HepG2 (cell line): ENCODE measurements around the gene RBP5. TPM values are rescaled to one million over a fixed set of nuclear protein-coding genes. Genes with fewer than 3 reads are reported as not detected.

Experiments used
- CREBL2 ChIP-seq: sonication (generic); formaldehyde crosslinking; IDR thresholded peaks from 2 replicates; pipeline ENCODE4 v1.8.1; 2023; ENCODE audit warnings: missing genetic modification reagents, mild to moderate bottlenecking, borderline replicate concordance
- DRAP1 ChIP-seq: IDR thresholded peaks from 2 replicates; pipeline ENCODE4 v1.6.1; 2016; ENCODE audit warnings: missing genetic modification reagents, missing compliant biosample characterization
- ELF1 ChIP-seq: sonication (generic); formaldehyde crosslinking; IDR thresholded peaks from 2 replicates; pipeline ENCODE4 v1.4.0; 2020; ENCODE audit warnings: missing genetic modification reagents
- GATAD1 ChIP-seq: IDR thresholded peaks from 2 replicates; pipeline ENCODE4 v1.6.1; 2016; ENCODE audit warnings: missing genetic modification reagents, missing compliant biosample characterization
- JUND ChIP-seq: sonication (generic); formaldehyde crosslinking; IDR thresholded peaks from 2 replicates; pipeline ENCODE4 v1.8.0; 2022; ENCODE audit warnings: mild to moderate bottlenecking, missing genetic modification reagents
- KDM2A ChIP-seq: sonication (generic); formaldehyde crosslinking; IDR thresholded peaks from 2 replicates; pipeline ENCODE4 v1.4.0; 2020; ENCODE audit warnings: low read depth, missing genetic modification reagents, borderline replicate concordance
- NFIB ChIP-seq: sonication (generic); formaldehyde crosslinking; IDR thresholded peaks from 2 replicates; pipeline ENCODE4 v1.9.0; 2021; ENCODE audit warnings: missing genetic modification reagents, mild to moderate bottlenecking, borderline replicate concordance
- PHF8 ChIP-seq: sonication (generic); formaldehyde crosslinking; IDR thresholded peaks from 2 replicates; pipeline ENCODE4 v1.5.0; 2020; ENCODE audit warnings: missing genetic modification reagents
- RXRB ChIP-seq: IDR thresholded peaks from 2 replicates; pipeline ENCODE4 v1.6.1; 2016; ENCODE audit warnings: borderline replicate concordance, missing genetic modification reagents, missing compliant biosample characterization
- SAP130 ChIP-seq: IDR thresholded peaks from 2 replicates; pipeline ENCODE4 v1.6.1; 2016; ENCODE audit warnings: low read depth
- SRSF4 ChIP-seq: fragments of 200-400 bp; formaldehyde crosslinking; IDR thresholded peaks from one replicate; pipeline ENCODE4 v1.6.1; 2018; ENCODE audit warnings: mild to moderate bottlenecking, low read depth, low read length, moderate library complexity; ENCODE audit not compliant: poor library complexity, severe bottlenecking
- SRY ChIP-seq: sonication (generic); formaldehyde crosslinking; IDR thresholded peaks from 2 replicates; pipeline ENCODE4 v1.8.0; 2022; ENCODE audit warnings: mild to moderate bottlenecking, missing genetic modification reagents
- ZBTB10 ChIP-seq: sonication (generic); formaldehyde crosslinking; IDR thresholded peaks from 2 replicates; pipeline ENCODE4 v1.4.0; 2020; ENCODE audit warnings: missing genetic modification reagents, borderline replicate concordance
- ZNF138 ChIP-seq: sonication (generic); formaldehyde crosslinking; IDR thresholded peaks from 2 replicates; pipeline ENCODE4 v1.5.0; 2020; ENCODE audit warnings: mild to moderate bottlenecking, low read depth, missing genetic modification reagents
- ZNF260 ChIP-seq: sonication (generic); formaldehyde crosslinking; IDR thresholded peaks from 2 replicates; pipeline ENCODE4 v1.4.0; 2020; ENCODE audit warnings: missing genetic modification reagents, low read depth, mild to moderate bottlenecking, borderline replicate concordance
- ZNF496 ChIP-seq: sonication (generic); formaldehyde crosslinking; IDR thresholded peaks from 2 replicates; pipeline ENCODE4 v1.8.1; 2023; ENCODE audit warnings: mild to moderate bottlenecking, moderate library complexity, missing genetic modification reagents; ENCODE audit not compliant: insufficient replicate concordance
- ZNF549 ChIP-seq: sonication (generic); formaldehyde crosslinking; IDR thresholded peaks from 2 replicates; pipeline ENCODE4 v1.5.0; 2020; ENCODE audit warnings: missing genetic modification reagents
- ZNF552 ChIP-seq: sonication (generic); formaldehyde crosslinking; IDR thresholded peaks from 2 replicates; pipeline ENCODE4 v1.9.0; 2022; ENCODE audit warnings: missing genetic modification reagents, mild to moderate bottlenecking, borderline replicate concordance
- ZNF557 ChIP-seq: sonication (generic); formaldehyde crosslinking; IDR thresholded peaks from 2 replicates; pipeline ENCODE4 v1.4.0; 2020; ENCODE audit warnings: missing genetic modification reagents
- ZNF614 ChIP-seq: IDR thresholded peaks from 2 replicates; pipeline ENCODE4 v1.6.1; 2018; ENCODE audit warnings: missing biosample characterization, missing genetic modification reagents, inconsistent platforms, borderline replicate concordance
- ZNF616 ChIP-seq: sonication (generic); formaldehyde crosslinking; IDR thresholded peaks from 2 replicates; pipeline ENCODE4 v1.5.0; 2020; ENCODE audit warnings: low read depth, mild to moderate bottlenecking, missing genetic modification reagents
- ZNF761 ChIP-seq: sonication (generic); formaldehyde crosslinking; conservative IDR thresholded peaks from 2 replicates; pipeline ENCODE4 v1.4.0; 2020; ENCODE audit warnings: mild to moderate bottlenecking, missing genetic modification reagents
- ZNF883 ChIP-seq: sonication (generic); formaldehyde crosslinking; IDR thresholded peaks from 2 replicates; pipeline ENCODE4 v1.5.1; 2020; ENCODE audit warnings: mild to moderate bottlenecking, missing genetic modification reagents; ENCODE audit errors: not compliant biosample characterization
- polyA plus RNA-seq, 8 experiments: library from polyadenylated mRNA; depleted of rRNA in 3 of 8; stranded (reverse) in 7 of 8; unstranded in 1 of 8; fragments of >200 nt; fragmentation: Illumina TruSeq in 4 of 8; extraction: Trizol in 4 of 8; gene quantifications; 2 replicates each; pipeline versions ENCODE4 v1.2.1 to v1.2.3, GENCODE V29; 2011 to 2016; ENCODE audit warnings: low read depth in 4 of 8, missing spikeins in 1 of 8, mixed read lengths in 1 of 8; ENCODE audit not compliant: insufficient read depth in 1 of 8
- total RNA-seq, 5 experiments: library from RNA; depleted of rRNA; stranded (reverse); fragments of >200 nt; fragmentation: Illumina TruSeq; extraction: Trizol; gene quantifications; 2 replicates each; pipeline ENCODE4 v1.2.3, GENCODE V29; 2016; ENCODE audit warnings: low read depth in 1 of 5
- TF ChIP-seq, protein P1 (sequence below): IDR thresholded peaks from 2 replicates; pipeline ENCODE4 v1.6.1; 2012; ENCODE audit warnings: inconsistent platforms
- TF ChIP-seq, protein P2 (sequence below): sonication (generic); IDR thresholded peaks from 2 replicates; pipeline ENCODE4 v1.6.1; 2016; ENCODE audit warnings: low read depth, borderline replicate concordance

Gene RBP5
- total and polyA plus RNA-seq, 2 of the 13 experiments (the other 11 are each of a cell fraction or from before 2014, with no cell fraction given) = 13.8 to 19.8 TPM

- TF ChIP-seq ZNF552 (0 out of 2 replicates have a peak, but pooled peaks have one; percentile 34), SRSF4 (no peak), ZNF260 (CRISPR knock-in tag) (no peak), ZNF883 (CRISPR knock-in tag) (no peak), ZNF138 (CRISPR knock-in tag) (no peak), CREBL2 (CRISPR knock-in tag) (no peak), SRY (CRISPR knock-in tag) (0 out of 2 replicates have a peak, but pooled peaks have one; percentile 10), JUND (CRISPR knock-in tag) (0 out of 2 replicates have a peak, but pooled peaks have one; percentile 28), RXRB (CRISPR knock-in tag) (0 out of 2 replicates have a peak, but pooled peaks have one; percentile 21), GATAD1 (CRISPR knock-in tag) (0 out of 2 replicates have a peak, but pooled peaks have one; percentile 37), NFIB (no peak), ZNF761 (CRISPR knock-in tag) (no peak), SAP130 (peak; percentile 60), ZNF557 (no peak), PHF8 (CRISPR knock-in tag) (peak; percentile 52), ELF1 (0 out of 2 replicates have a peak, but pooled peaks have one; percentile 9), ZNF616 (no peak), ZBTB10 (CRISPR knock-in tag) (peak; percentile 62; the same call in 1 of the 2 replicates), ZNF549 (no peak), ZNF614 (CRISPR knock-in tag) (peak; percentile 14; the same call in 1 of the 2 replicates), KDM2A (CRISPR knock-in tag) (peak; percentile 73; the same call in 1 of the 2 replicates), ZNF496 (no peak), DRAP1 (peak; percentile 67)
- TF ChIP-seq, protein P1, sequence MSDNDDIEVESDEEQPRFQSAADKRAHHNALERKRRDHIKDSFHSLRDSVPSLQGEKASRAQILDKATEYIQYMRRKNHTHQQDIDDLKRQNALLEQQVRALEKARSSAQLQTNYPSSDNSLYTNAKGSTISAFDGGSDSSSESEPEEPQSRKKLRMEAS = peak; percentile 28; the same call in 1 of the 2 replicates
- TF ChIP-seq, protein P2, sequence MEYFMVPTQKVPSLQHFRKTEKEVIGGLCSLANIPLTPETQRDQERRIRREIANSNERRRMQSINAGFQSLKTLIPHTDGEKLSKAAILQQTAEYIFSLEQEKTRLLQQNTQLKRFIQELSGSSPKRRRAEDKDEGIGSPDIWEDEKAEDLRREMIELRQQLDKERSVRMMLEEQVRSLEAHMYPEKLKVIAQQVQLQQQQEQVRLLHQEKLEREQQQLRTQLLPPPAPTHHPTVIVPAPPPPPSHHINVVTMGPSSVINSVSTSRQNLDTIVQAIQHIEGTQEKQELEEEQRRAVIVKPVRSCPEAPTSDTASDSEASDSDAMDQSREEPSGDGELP = peak; percentile 29; the same call in 1 of the 2 replicates
Measured at GRCh38 chr12:7129872-7130691, 1.4 kb upstream of the RBP5 start, which contains the start of gene CLSTN3 (continued).
